Endothelial cell of umbilical vein (primary cell): ENCODE measurements around the gene GRID1.
A peak's percentile ranks its signal among the peaks of the same experiment; 100 is the strongest.

ENCODE experiments used
- GATA2 ChIP-seq: IDR thresholded peaks from 2 replicates; pipeline ENCODE4 v1.7.0; 2011; ENCODE audit warnings: low read depth, mild to moderate bottlenecking, moderate library complexity, mixed read lengths, low read length; ENCODE audit not compliant: insufficient read length, insufficient read depth
- POLR2A ChIP-seq: IDR thresholded peaks from 2 replicates; pipeline ENCODE4 v1.6.1; 2012; ENCODE audit warnings: low read depth, mild to moderate bottlenecking, control low read depth, low read length
- TF ChIP-seq, protein P1 (sequence below): IDR thresholded peaks from 2 replicates; pipeline ENCODE4 v1.6.1; 2011; ENCODE audit not compliant: insufficient read depth, insufficient read length
- TF ChIP-seq, protein P2 (sequence below), 2 donors: IDR thresholded peaks; 1 replicate in 1 of 2; 2 replicates in 1 of 2; pipeline ENCODE4 v1.5.1; 2011; ENCODE audit warnings: low read length in 2 of 2, mild to moderate bottlenecking in 2 of 2, moderate library complexity in 2 of 2, control low read depth in 1 of 2, inconsistent platforms in 1 of 2, low read depth in 1 of 2; ENCODE audit not compliant: insufficient read depth in 1 of 2; ENCODE audit errors: extremely low read depth in 1 of 2

DNA sequence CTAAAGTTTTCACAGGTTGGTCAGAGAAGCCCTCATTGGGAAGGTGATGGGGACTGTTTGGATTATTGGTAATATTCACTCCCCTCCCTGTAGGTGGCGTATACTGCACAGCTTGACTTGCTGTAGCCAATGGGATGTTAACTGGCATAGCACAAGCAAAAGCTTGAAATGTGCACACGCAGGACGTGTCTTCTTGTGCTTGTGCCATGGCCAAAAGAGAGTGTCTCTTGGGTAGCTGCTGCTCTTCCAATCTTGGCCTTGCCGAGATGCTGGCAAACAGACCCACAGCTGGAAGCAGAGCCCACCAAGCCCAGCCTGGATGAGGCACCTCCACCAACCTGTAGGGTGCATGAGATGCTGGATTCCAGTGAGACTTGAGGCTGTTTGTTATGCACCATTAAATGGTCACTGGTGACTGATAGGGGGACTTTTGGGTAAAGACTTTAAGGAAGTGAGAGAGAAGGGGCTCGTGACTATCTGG, 266.0 kb downstream of the GRID1 start:
- TF ChIP-seq, protein P1, sequence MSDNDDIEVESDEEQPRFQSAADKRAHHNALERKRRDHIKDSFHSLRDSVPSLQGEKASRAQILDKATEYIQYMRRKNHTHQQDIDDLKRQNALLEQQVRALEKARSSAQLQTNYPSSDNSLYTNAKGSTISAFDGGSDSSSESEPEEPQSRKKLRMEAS: no peak
- TF ChIP-seq POLR2A (no peak), GATA2 (no peak)
- TF ChIP-seq, protein P2, sequence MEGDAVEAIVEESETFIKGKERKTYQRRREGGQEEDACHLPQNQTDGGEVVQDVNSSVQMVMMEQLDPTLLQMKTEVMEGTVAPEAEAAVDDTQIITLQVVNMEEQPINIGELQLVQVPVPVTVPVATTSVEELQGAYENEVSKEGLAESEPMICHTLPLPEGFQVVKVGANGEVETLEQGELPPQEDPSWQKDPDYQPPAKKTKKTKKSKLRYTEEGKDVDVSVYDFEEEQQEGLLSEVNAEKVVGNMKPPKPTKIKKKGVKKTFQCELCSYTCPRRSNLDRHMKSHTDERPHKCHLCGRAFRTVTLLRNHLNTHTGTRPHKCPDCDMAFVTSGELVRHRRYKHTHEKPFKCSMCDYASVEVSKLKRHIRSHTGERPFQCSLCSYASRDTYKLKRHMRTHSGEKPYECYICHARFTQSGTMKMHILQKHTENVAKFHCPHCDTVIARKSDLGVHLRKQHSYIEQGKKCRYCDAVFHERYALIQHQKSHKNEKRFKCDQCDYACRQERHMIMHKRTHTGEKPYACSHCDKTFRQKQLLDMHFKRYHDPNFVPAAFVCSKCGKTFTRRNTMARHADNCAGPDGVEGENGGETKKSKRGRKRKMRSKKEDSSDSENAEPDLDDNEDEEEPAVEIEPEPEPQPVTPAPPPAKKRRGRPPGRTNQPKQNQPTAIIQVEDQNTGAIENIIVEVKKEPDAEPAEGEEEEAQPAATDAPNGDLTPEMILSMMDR (IDR thresholded peaks at IDR 0.05; ENCODE audit: extremely low read depth in 1 of 2, insufficient read depth in 1 of 2, low read depth in 1 of 2, low read length in 2 of 2): peak; percentile 10 to 12
